Mucosa of gallbladder (tissue), 1 donor: ENCODE results near the gene LRRC45. TPM values are rescaled to one million over a fixed set of nuclear protein-coding genes. Genes with fewer than 3 reads are reported as not detected.

Source experiments
- total RNA-seq: library from RNA; stranded (reverse); gene quantifications from one replicate; pipeline ENCODE4 v1.2.1, GENCODE V29; 2021
- donor health status: DM: no; HTN: no; CAD: no.

Gene LRRC45
- total RNA-seq, 1 donor from 2014 or later = 26.4 TPM

Other genes starting within 250 kb of the LRRC45 start
- 0.20 TPM for gene GCGR, start 219.2 kb upstream of the LRRC45 start, total RNA-seq
- gene MCRIP1, start 190.0 kb upstream of the LRRC45 start, total RNA-seq = 85.3 TPM
- gene PPP1R27, start 188.3 kb upstream of the LRRC45 start, total RNA-seq = not detected
- gene P4HB, start 162.8 kb upstream of the LRRC45 start, total RNA-seq = 611 TPM
- 340 TPM for gene ARHGDIA, start 152.0 kb upstream of the LRRC45 start, total RNA-seq
- gene ALYREF, start 131.7 kb upstream of the LRRC45 start, total RNA-seq = 48.1 TPM
- 124 TPM for gene ANAPC11, start 131.6 kb upstream of the LRRC45 start, total RNA-seq
- 0.55 TPM for gene NPB, start 121.1 kb upstream of the LRRC45 start, total RNA-seq
- gene PCYT2, start 111.9 kb upstream of the LRRC45 start, total RNA-seq = 66.0 TPM
- 58.1 TPM for gene SIRT7, start 105.1 kb upstream of the LRRC45 start, total RNA-seq
- 31.6 TPM for gene MAFG, start 95.6 kb upstream of the LRRC45 start, total RNA-seq
- 12.6 TPM for gene PYCR1, start 86.0 kb upstream of the LRRC45 start, total RNA-seq
- not detected for gene MYADML2, start 76.1 kb upstream of the LRRC45 start, total RNA-seq
- 1.3 TPM for gene NOTUM, start 62.1 kb upstream of the LRRC45 start, total RNA-seq
- 45.4 TPM for gene ASPSCR1, start 45.7 kb upstream of the LRRC45 start, total RNA-seq
- gene CENPX, start 427 bp upstream of the LRRC45 start, total RNA-seq = 43.4 TPM
- gene RAC3, start 8.4 kb downstream of the LRRC45 start, total RNA-seq = 8.9 TPM
- 102 TPM for gene DCXR, start 14.4 kb downstream of the LRRC45 start, total RNA-seq
- gene RFNG, start 28.5 kb downstream of the LRRC45 start, total RNA-seq = 51.6 TPM
- 107 TPM for gene GPS1, start 28.6 kb downstream of the LRRC45 start, total RNA-seq
- 92.4 TPM for gene DUS1L, start 42.5 kb downstream of the LRRC45 start, total RNA-seq
- gene FASN, start 74.9 kb downstream of the LRRC45 start, total RNA-seq = 181 TPM
- gene CCDC57, start 189.5 kb downstream of the LRRC45 start, total RNA-seq = 56.9 TPM
- gene SLC16A3, start 205.7 kb downstream of the LRRC45 start, total RNA-seq = 95.7 TPM